ENCODE results near the gene KATNAL1.

- TF ChIP-seq POLR2A (IDR thresholded peaks at IDR 0.05) (no peak), POLR2AphosphoS5 (IDR thresholded peaks at IDR 0.05) (no peak), CTCF (IDR thresholded peaks at IDR 0.05) (no peak)
Observed at GRCh38 chr13:30276178-30276577, 31.2 kb downstream of the KATNAL1 start.
